ENCODE results near the gene TMEM225B. TPM values are rescaled to one million over a fixed set of nuclear protein-coding genes. Genes with fewer than 3 reads are reported as not detected.

Gene TMEM225B
- total RNA-seq, 2 experiments from 2014 or later = 1.0 TPM

DNA sequence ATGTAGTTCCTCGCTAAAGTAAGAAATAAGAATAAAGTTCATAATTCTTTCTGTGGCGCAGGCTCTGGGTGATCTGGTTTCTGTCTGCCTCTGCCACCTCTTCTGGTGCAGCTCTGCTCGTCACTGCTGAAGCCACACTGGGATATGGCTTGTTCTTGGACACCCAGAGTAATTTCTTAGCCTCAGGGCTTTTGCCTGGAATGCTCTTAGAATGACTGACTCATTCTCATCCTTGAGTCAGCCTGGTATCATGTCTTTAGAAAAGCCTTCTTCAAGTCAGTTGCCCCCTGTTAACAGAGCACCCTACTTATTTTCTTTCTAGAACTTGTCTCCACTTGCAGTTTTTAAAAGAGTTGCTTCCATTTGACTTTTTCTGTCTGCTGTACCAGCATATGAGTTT lies 20.7 kb downstream of the TMEM225B start:
- Mint-ChIP-seq H3K27me3 (no peaks in the 10 kb centered on the region), H3K4me3 (peak overlapping the region; percentile 99), H3K4me1 (ENCODE audit: low read depth) (peaks cover 57% of the 10 kb centered on the region), H3K9me3 (no peaks in the 10 kb centered on the region), H3K27ac (peak overlapping the region; percentile 92), H3K36me3 (ENCODE audit: low read depth) (peaks cover 71% of the 10 kb centered on the region)
- TF ChIP-seq, protein P1, sequence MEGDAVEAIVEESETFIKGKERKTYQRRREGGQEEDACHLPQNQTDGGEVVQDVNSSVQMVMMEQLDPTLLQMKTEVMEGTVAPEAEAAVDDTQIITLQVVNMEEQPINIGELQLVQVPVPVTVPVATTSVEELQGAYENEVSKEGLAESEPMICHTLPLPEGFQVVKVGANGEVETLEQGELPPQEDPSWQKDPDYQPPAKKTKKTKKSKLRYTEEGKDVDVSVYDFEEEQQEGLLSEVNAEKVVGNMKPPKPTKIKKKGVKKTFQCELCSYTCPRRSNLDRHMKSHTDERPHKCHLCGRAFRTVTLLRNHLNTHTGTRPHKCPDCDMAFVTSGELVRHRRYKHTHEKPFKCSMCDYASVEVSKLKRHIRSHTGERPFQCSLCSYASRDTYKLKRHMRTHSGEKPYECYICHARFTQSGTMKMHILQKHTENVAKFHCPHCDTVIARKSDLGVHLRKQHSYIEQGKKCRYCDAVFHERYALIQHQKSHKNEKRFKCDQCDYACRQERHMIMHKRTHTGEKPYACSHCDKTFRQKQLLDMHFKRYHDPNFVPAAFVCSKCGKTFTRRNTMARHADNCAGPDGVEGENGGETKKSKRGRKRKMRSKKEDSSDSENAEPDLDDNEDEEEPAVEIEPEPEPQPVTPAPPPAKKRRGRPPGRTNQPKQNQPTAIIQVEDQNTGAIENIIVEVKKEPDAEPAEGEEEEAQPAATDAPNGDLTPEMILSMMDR (IDR thresholded peaks at IDR 0.05) = no peak
- DNase-seq (no peak), ATAC-seq (ENCODE audit: poor library complexity) (no peak)
- peaks cover 51% of the 10 kb centered on the region for H3K36me3 ChIP-seq (ENCODE audit: insufficient read depth, low read length)
- H3K27me3 ChIP-seq (ENCODE audit: control insufficient read depth in 1 of 2, insufficient read depth in 2 of 2, low read length in 2 of 2) = no peaks in the 10 kb centered on the region
- no peak overlapping the region for H3K27ac ChIP-seq (ENCODE audit: low read depth in 1 of 2, low read length in 2 of 2)
- POLR2A ChIA-PET = no interaction called here
- H3K4me3 ChIP-seq (ENCODE audit: low read length) = no peak overlapping the region
- H3K4me1 ChIP-seq (ENCODE audit: insufficient read depth, low read length) = peaks cover 37% of the 10 kb centered on the region
- H3K9me3 ChIP-seq (ENCODE audit: control insufficient read depth in 1 of 2, insufficient read depth in 1 of 2, low read length in 2 of 2) = no peaks in the 10 kb centered on the region
- CTCF ChIA-PET = no interaction called here
- intact Hi-C loops (cut with DNase I, micrococcal nuclease) = loop anchor here (5.0 to 10.0 kb wide), 2 partner anchors 61 to 1216 kb away; partner anchors contain the start of gene ZNF655 (in 1 of the 2)

DNA sequence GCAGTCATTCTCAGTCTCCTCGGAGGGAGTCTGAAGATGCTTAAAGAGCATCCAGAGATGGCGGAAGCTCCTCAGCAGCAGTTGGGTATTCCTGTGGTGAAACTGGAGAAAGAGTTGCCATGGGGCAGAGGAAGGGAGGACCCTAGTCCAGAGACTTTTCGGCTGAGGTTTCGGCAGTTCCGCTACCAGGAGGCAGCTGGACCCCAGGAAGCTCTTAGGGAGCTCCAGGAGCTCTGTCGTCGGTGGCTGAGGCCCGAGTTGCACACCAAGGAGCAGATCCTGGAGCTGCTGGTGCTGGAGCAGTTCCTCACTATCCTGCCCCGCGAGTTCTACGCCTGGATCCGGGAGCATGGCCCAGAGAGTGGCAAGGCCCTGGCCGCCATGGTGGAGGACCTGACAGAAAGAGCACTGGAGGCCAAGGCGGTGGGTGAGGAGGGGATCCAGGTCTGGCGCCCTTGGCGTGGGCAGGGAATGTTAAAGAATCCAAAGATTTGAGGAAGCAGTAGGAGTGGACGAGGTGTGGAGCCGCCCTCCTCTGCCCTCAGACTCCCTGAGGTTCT lies 21.6 kb downstream of the TMEM225B start:
- intact Hi-C loops (cut with DNase I, micrococcal nuclease) = loop anchor here (5.0 to 10.0 kb wide), 3 partner anchors 62 to 1215 kb away; partner anchors contain the start of genes SMURF1 (in 1 of the 2) and ZNF655 (in 1 of the 2)

DNA sequence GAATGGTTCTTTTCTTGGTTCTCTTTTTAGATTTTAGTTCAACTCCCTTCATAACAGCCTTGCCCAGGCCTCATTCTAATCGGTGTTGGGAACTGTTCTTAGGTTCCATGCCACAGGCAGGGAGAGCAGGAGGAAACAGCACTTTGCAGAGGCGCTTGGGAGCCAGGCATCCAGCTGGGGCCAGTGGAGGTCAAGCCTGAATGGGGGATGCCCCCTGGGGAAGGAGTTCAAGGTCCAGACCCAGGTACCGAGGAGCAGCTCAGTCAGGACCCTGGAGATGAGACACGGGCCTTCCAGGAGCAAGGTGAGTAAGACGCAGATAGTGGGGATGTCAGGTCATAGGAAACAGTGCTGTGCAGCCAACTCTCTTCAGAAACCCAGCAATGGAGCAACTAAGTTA lies 23.2 kb downstream of the TMEM225B start:
- H3K27me3 Mint-ChIP-seq = no peaks in the 10 kb centered on the region
- TF ChIP-seq, protein P1 (IDR thresholded peaks at IDR 0.05) = no peak
- H3K36me3 Mint-ChIP-seq (ENCODE audit: low read depth) = peaks cover 95% of the 10 kb centered on the region
- peaks cover 55% of the 10 kb centered on the region for H3K4me1 ChIP-seq (ENCODE audit: insufficient read depth, low read length)
- CTCF ChIA-PET = no interaction called here
- DNase-seq = no peak
- ATAC-seq (ENCODE audit: poor library complexity) = no peak
- peaks cover 66% of the 10 kb centered on the region for H3K36me3 ChIP-seq (ENCODE audit: insufficient read depth, low read length)
- no peaks in the 10 kb centered on the region for H3K9me3 ChIP-seq (ENCODE audit: control insufficient read depth in 1 of 2, insufficient read depth in 1 of 2, low read length in 2 of 2)
- no peak overlapping the region for H3K27ac ChIP-seq (ENCODE audit: low read depth in 1 of 2, low read length in 2 of 2)
- no peaks in the 10 kb centered on the region for H3K27me3 ChIP-seq (ENCODE audit: control insufficient read depth in 1 of 2, insufficient read depth in 2 of 2, low read length in 2 of 2)
- POLR2A ChIA-PET = no interaction called here
- no peak overlapping the region for H3K4me3 Mint-ChIP-seq
- H3K4me1 Mint-ChIP-seq (ENCODE audit: low read depth) = peaks cover 73% of the 10 kb centered on the region
- no peak overlapping the region for H3K4me3 ChIP-seq (ENCODE audit: low read length)
- H3K27ac Mint-ChIP-seq = peak overlapping the region; percentile 69
- intact Hi-C loops (cut with DNase I, micrococcal nuclease) = loop anchor here in 1 of 2 experiments (10.0 kb wide), 1 partner anchor 476 kb away; the partner anchor contains the start of gene SMURF1
- no peaks in the 10 kb centered on the region for H3K9me3 Mint-ChIP-seq

More for the DNA sequence above, 21.6 kb downstream of the TMEM225B start:
- peaks cover 81% of the 10 kb centered on the region for H3K36me3 Mint-ChIP-seq (ENCODE audit: low read depth)
- peak overlapping the region; percentile 99 for H3K4me3 Mint-ChIP-seq
- TF ChIP-seq, protein P1 (IDR thresholded peaks at IDR 0.05) = no peak
- no peaks in the 10 kb centered on the region for H3K27me3 Mint-ChIP-seq
- ChIA-PET POLR2A (no interaction called here), CTCF (no interaction called here)
- ATAC-seq (ENCODE audit: poor library complexity) (no peak), DNase-seq (no peak)
- no peaks in the 10 kb centered on the region for H3K9me3 Mint-ChIP-seq
- H3K9me3 ChIP-seq (ENCODE audit: control insufficient read depth in 1 of 2, insufficient read depth in 1 of 2, low read length in 2 of 2) = no peaks in the 10 kb centered on the region
- no peak overlapping the region for H3K27ac ChIP-seq (ENCODE audit: low read depth in 1 of 2, low read length in 2 of 2)
- H3K27ac Mint-ChIP-seq = peak overlapping the region; percentile 92
- H3K4me3 ChIP-seq (ENCODE audit: low read length) = no peak overlapping the region
- peaks cover 51% of the 10 kb centered on the region for H3K36me3 ChIP-seq (ENCODE audit: insufficient read depth, low read length)
- H3K27me3 ChIP-seq (ENCODE audit: control insufficient read depth in 1 of 2, insufficient read depth in 2 of 2, low read length in 2 of 2) = no peaks in the 10 kb centered on the region
- H3K4me1 ChIP-seq (ENCODE audit: insufficient read depth, low read length) = peaks cover 46% of the 10 kb centered on the region
- peaks cover 66% of the 10 kb centered on the region for H3K4me1 Mint-ChIP-seq (ENCODE audit: low read depth)
